AG08395 (cell line): ENCODE measurements around the gene FXYD6.

ENCODE experiments used
- DNase-seq: peaks from one replicate; pipeline ENCODE4 v3.0.0; 2012; ENCODE audit warnings: mixed read lengths, low spot score

Gene FXYD6

DNA sequence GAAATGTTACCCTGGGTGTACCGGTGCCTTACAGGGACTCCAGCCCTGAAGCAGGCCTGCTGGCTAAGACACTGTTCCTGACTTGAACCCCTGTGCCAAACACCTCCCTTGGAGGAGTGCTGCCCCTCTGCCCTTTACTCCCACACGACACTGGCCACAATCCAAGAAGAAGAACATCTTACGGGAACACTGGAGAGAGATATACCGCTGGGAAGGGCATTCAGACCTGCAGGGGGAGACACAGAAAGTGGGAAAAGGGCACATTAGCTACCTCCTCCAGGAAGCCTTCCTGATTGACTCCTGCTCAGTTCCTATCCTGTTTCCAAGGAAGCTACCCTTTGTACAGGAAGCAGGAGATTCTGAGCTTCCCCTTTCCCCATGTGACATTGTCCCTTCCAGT is 34.1 kb upstream of the FXYD6 start:
- DNase-seq = no peak

- DNase-seq = no peak
Observed at GRCh38 chr11:117909611-117910382, 33.3 kb upstream of the FXYD6 start.

DNA sequence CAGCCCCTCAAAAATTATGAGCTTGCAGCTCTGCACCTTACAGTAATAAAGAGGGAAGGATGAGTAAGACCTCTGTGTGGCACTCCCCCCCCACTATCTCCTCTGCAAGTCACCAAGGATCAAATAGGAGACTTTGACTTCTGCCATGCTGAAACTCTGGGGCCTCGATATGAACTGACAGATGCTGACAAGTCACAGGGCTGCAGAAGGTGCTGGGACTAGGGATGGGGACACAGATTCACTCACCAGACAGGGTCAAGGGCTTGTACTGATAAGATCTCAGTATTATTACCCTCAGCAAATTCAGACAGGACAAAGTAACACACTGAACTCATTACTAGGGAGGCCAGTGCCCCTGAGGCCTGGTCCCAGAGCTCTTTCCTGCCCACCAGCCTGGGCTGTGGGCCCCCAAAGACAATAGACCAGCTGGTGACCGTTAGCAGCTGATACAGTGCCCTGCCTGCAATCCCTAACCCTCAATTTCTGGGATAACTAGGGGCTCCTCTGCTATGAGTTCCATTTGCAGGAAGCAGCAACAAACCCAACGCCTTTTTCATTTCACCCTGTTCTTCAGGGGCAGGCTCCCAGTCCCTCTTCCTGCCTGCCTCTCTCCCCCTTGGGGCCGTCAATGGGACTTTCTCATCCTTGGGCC is 32.6 kb upstream of the FXYD6 start:
- no peak for DNase-seq

DNA sequence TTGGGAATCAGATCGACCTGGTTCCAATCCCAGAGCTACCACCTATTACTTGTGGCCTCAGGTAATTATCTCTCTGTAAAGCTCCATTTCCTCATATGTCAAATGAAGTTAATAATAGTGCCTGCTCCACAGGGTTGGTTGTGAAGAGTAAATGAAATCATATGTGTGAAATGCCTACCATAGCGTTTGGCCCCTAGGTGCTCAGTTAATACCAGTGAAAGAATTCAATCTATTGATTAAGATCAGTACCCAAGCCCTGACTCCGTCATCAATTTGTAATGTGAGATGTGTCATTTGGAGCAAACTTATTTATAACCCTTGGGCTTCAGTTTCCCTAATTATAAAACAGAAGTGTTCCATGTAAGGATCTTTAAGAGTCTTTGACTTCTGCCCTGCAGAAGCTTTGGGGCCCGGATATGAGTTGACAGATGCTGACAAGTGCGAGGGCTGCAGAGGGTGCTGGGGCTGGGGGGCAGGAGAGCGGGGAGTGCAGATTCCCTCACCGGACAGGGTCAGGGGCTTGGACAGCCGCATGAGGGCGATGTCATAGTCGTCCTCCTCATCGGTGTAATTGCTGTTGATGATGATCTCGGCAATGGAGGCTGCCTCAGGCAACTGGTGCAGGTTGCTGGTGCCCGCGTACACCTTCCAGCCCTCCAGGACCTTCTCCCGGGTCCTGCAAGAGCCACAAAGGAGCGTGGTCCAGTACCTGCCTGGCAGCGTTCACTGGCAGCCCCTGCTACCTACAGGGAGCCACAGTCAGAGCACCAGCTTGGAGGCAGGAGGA is 31.8 kb upstream of the FXYD6 start:
- no peak for DNase-seq

DNA sequence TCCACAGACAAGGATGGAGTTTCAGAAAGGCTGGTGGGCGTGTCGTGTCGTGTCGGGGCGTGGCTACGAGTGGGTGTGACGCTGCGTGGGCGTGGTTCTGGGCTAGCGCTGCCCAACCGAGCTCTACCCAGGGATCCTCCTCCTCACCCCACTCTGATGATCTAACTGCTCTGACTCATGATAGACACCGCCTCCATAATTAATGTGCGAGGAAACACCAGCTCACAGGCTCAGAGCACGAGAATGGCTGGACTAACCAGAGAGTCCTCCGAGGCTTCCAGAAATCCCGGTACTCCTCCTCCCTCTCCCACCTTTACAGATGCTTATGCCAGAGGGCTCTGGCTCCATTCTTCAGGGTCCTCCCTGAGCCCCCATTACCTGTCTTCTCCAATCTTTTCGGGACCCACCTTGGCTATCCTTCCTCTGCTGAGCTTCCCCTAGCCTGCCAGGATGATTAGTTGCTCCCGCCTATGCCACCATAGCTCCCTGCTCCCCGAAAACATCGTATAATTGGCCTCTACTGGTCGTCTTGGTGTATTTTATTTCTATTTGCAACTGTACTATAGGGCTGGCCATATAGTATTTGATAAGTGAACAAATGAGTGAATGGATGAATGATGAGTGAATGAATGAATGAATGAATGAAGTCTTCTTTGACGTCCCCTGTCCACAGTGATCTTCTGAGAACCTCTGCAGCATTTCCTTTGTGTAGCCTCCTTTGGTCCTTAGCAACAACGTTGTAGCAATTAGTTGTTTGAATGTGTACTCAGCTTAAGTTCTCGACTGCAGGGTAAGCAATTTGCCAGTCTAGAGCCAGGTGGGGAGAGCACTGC is 31.0 kb upstream of the FXYD6 start:
- DNase-seq = peak; percentile 96

DNA sequence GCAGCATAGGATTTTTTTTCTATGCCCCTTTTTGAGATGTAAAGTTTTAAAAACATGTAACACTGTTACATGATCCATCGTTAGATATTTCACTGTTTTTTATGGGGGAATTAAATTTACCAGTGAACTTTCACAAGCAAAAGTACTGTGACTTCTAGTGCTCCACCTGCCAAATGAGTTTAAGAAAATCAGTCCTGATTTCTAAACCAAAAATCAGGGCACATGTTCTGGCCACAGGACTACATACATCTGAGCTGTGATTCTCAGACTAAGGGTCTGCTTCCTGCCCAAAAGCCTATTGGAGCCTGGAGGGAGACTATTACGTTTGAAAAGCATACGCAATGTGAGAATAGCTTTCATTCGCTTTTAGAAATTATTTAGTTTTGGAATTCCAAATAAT is 30.3 kb upstream of the FXYD6 start:
- DNase-seq = no peak

- no peak for DNase-seq
Observed at GRCh38 chr11:117906126-117906525, 29.7 kb upstream of the FXYD6 start.

DNA sequence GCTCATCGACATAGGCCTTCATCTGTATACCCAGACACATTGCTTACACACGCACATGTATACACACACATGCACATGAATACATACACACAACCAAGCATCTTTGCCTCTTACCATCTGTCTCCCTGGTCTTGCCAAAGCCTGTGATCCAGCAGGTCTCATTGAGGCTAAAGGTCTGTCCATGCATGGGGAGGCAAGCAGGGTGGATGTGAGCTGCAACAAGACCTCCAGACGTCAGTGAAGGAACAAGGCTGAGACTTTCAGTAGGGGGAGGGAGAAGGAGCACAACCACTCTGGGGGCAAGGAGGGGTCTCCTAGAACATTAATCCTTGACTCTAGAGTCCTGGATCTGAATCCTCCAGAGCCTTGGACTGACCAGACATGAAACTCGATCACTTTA is 29.1 kb upstream of the FXYD6 start:
- DNase-seq = no peak

DNA sequence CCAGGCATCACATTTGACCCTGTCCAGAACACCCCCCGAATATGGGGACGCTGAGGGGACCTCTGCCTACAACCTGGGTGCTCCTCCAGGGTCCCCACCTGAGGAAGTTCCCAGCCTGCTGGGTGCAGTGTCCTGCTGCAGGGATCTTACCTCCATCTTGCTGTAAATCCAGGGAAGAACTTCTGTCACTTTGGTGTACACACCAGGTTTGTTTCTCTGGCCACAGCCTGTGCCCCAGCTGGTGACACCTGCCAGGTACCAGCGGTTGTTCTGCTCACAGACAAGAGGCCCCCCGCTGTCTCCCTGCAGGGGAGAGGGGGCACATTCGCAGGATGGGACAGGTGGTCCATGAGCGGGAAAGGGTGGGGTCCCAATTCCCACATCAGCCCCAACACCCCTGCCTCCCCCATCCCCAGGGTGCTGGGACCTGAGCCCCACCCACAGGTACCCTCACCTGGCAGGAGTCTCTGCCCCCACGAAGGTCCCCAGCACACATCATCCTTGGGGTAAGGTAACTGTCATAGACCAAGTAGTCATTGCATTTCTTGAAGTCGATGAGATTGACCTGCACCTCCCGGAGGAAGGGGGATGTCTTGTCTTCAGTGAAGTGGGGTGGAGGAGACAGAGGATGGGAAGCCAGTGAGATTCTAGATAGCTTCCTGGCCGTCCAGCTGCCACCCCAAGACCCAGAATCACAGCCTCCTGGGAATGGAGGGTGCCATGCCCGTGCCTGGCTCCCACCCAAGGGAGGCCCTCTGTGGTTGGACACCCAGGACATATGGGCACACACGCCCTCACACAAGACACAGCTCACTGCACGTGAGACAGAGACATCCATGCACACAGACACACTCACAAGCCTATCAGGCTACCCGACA is 27.3 kb upstream of the FXYD6 start:
- no peak for DNase-seq

- DNase-seq = no peak
Observed at GRCh38 chr11:117902001-117902845, 25.8 kb upstream of the FXYD6 start.

- DNase-seq = no peak
Observed at GRCh38 chr11:117901601-117902000, 25.1 kb upstream of the FXYD6 start.

GRCh38 chr11:117900720-117901440 is 24.4 kb upstream of the FXYD6 start:
- no peak for DNase-seq

- no peak for DNase-seq
Observed at GRCh38 chr11:117900121-117900648, 23.7 kb upstream of the FXYD6 start.

DNA sequence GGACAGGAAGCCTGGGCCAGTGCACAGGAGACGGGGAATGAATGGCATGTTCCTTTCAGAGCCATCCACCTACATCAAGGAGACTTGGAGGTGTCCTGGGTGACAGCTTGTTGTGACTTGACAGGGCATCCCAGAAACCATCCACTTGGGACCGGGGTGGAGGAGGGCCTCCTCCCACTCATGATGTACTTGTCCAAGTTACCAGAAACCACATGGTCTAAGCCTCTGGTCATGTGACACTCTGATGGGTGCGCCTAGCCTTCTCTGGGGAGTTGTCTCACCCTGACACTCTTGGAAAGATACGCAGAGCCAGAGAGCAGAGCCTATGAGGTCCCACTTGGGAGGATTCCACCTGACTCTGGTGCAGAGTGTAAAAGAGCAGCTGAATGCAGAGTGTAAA is 21.6 kb upstream of the FXYD6 start:
- DNase-seq = no peak

GRCh38 chr11:117892651-117893050 is 16.2 kb upstream of the FXYD6 start:
- DNase-seq = no peak

DNA sequence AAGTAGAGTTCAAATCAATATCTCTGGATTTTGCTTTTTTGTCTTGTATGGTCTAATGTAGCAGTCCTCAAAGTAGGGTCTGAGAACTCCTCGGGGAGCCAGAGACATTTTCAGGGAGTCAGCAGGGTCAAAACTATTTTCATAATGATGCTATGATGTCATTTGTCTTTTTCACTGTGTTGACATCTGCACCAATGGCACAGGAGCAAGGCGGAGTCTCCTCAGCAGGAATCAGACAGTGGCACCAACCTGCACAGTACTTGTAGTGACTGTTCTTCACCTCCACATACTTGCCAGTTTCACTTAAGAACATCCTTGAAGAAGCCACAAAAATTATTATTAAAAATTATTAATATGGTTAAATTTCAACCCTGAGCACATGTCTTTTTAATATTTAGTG is 14.9 kb upstream of the FXYD6 start:
- DNase-seq = no peak

DNA sequence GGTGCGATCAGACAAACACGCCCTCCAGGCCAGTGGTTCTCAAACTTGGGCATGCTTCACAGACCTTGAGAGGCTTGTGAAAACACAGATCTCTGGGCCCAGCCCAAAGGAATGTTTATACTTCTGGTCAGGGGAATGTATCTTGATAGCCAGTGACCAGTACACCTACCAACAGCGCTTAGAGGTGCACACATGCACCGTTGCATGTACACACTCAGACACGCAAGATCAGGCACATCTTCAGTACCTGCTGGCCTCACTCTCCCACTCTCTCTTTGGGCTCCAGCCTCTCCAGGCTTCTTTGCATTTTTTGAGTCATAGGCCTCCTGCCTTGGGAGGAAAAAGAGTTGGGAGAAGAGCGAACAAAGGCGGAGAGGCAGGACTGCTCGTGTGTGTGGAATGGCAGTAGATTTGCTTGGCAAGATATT is 11.7 kb upstream of the FXYD6 start:
- no peak for DNase-seq

GRCh38 chr11:117887431-117888138 is 11.1 kb upstream of the FXYD6 start:
- no peak for DNase-seq

DNA sequence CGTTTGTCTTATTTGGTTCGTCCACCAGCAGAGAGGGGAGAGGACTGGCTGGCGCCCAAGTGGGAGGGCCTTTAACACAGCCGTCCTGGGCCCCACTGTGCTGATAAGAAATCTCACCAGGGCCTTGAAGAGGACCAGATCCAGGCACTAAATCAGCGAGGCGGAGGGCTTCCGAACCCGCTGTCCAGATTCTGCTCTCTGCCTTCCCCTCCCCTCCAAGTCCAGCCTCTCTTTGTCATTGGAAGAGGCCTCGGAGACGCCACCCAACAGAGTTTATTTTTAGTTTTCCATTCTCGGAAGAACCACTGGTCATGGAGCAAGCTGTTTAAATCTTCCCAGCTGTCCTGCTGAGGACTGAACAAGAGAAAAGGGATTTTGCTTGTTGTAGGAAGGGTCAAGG is 9.3 kb upstream of the FXYD6 start:
- DNase-seq = no peak
